Fibroblast of lung (primary cell): ENCODE measurements around the gene BEND3.
"Not testable (repeated sequence)": the region's sequence is repeated elsewhere in the genome, so short reads cannot be mapped to it uniquely, and the experiment has no call there.

ENCODE experiments used
- EZH2 ChIP-seq: IDR thresholded peaks from 2 replicates; pipeline ENCODE4 v1.5.1; 2012; ENCODE audit warnings: low read length, control low read depth, mild to moderate bottlenecking; ENCODE audit errors: missing control alignments
- TF ChIP-seq, protein P1 (sequence below), 2 donors: IDR thresholded peaks in 1 of 2; conservative IDR thresholded peaks in 1 of 2; 1 replicate in 1 of 2; 2 replicates in 1 of 2; pipeline ENCODE4 v1.5.1; 2011 to 2012; ENCODE audit warnings: low read length in 2 of 2, control low read depth in 1 of 2, inconsistent platforms in 1 of 2, low read depth in 1 of 2, mild to moderate bottlenecking in 1 of 2

- TF ChIP-seq, protein P1, sequence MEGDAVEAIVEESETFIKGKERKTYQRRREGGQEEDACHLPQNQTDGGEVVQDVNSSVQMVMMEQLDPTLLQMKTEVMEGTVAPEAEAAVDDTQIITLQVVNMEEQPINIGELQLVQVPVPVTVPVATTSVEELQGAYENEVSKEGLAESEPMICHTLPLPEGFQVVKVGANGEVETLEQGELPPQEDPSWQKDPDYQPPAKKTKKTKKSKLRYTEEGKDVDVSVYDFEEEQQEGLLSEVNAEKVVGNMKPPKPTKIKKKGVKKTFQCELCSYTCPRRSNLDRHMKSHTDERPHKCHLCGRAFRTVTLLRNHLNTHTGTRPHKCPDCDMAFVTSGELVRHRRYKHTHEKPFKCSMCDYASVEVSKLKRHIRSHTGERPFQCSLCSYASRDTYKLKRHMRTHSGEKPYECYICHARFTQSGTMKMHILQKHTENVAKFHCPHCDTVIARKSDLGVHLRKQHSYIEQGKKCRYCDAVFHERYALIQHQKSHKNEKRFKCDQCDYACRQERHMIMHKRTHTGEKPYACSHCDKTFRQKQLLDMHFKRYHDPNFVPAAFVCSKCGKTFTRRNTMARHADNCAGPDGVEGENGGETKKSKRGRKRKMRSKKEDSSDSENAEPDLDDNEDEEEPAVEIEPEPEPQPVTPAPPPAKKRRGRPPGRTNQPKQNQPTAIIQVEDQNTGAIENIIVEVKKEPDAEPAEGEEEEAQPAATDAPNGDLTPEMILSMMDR (conservative IDR thresholded peaks at IDR 0.05 in 1 of 2, IDR thresholded peaks at IDR 0.05 in 1 of 2; ENCODE audit: low read depth in 1 of 2, low read length in 2 of 2): not testable (repeated sequence)
- TF ChIP-seq EZH2: not testable (repeated sequence)
These were observed 19.8 kb upstream of the BEND3 start for GRCh38 chr6:107135048-107135680.
